Hematopoietic multipotent progenitor cell treated with erythropoietin and hydrocortisone succinate and interleukin-3 and kit ligand, for 4 days (in vitro differentiated cells): ENCODE results near the gene MYCT1.
"Not testable (repeated sequence)": the region's sequence is repeated elsewhere in the genome, so short reads cannot be mapped to it uniquely, and the experiment has no call there.

ENCODE experiments used
- DNase-seq: peaks from one replicate; pipeline ENCODE4 v3.0.0-alpha.2; 2015

MYCT1 gene

GRCh38 chr6:152697634-152698033 lies at the start of gene MYCT1:
MYCT1 (plus strand) TSS chr6:152697897; CDS start chr6:152697903, 6 bp downstream.
- DNase-seq, result peak; percentile 81

GRCh38 chr6:152648105-152648504 lies 49.6 kb upstream of the MYCT1 start:
- no peak for DNase-seq

- DNase-seq, result no peak
These were observed 45.7 kb upstream of the MYCT1 start for GRCh38 chr6:152651986-152652385.

GRCh38 chr6:152661776-152662175 lies 35.9 kb upstream of the MYCT1 start:
- DNase-seq, result no peak

- peak; percentile 59 for DNase-seq
These were observed 27.8 kb upstream of the MYCT1 start for GRCh38 chr6:152669895-152670294.

- DNase-seq, result no peak
These were observed 26.5 kb upstream of the MYCT1 start for GRCh38 chr6:152671171-152671570.

- no peak for DNase-seq
These were observed 24.5 kb upstream of the MYCT1 start for GRCh38 chr6:152673236-152673635.

- DNase-seq, result no peak
These were observed 17.5 kb upstream of the MYCT1 start for GRCh38 chr6:152680151-152680550.

- DNase-seq, result no peak
These were observed 16.7 kb upstream of the MYCT1 start for GRCh38 chr6:152680879-152681517.

GRCh38 chr6:152682141-152682540 lies 15.6 kb upstream of the MYCT1 start:
- DNase-seq, result no peak

GRCh38 chr6:152682935-152683334 lies 14.8 kb upstream of the MYCT1 start:
- DNase-seq, result not testable (repeated sequence)

GRCh38 chr6:152685819-152686218 lies 11.9 kb upstream of the MYCT1 start:
- DNase-seq, result no peak

- peak; percentile 83 for DNase-seq
These were observed 2.2 kb upstream of the MYCT1 start for GRCh38 chr6:152695372-152696045.

GRCh38 chr6:152696522-152696921 lies 1.2 kb upstream of the MYCT1 start:
- DNase-seq, result no peak

- DNase-seq, result no peak
These were observed 995 bp downstream of the MYCT1 start for GRCh38 chr6:152698692-152699091.

- peak; percentile 17 for DNase-seq
These were observed 2.7 kb downstream of the MYCT1 start for GRCh38 chr6:152700427-152700826.

- peak; percentile 67 for DNase-seq
These were observed 3.6 kb downstream of the MYCT1 start for GRCh38 chr6:152701081-152701862.

- no peak for DNase-seq
These were observed 4.2 kb downstream of the MYCT1 start for GRCh38 chr6:152701863-152702401.

GRCh38 chr6:152703750-152704149 lies 6.1 kb downstream of the MYCT1 start:
- DNase-seq, result not testable (repeated sequence)

GRCh38 chr6:152705327-152705726 lies 7.6 kb downstream of the MYCT1 start:
- DNase-seq, result no peak

GRCh38 chr6:152716322-152716721 lies 18.6 kb downstream of the MYCT1 start:
- DNase-seq, result no peak

- DNase-seq, result no peak
These were observed 23.3 kb downstream of the MYCT1 start for GRCh38 chr6:152720974-152721373.

GRCh38 chr6:152721956-152722355 lies 24.3 kb downstream of the MYCT1 start:
- DNase-seq, result no peak

GRCh38 chr6:152723398-152723797 lies 25.7 kb downstream of the MYCT1 start:
- DNase-seq, result no peak
